NK-92 treated with Interleukin-12 subunit alpha and Interleukin-12 subunit beta, amount 100 ng/mL, for 24 hours (cell line): Measurements from ENCODE around the gene SMTN.
"Not testable (repeated sequence)": the region's sequence is repeated elsewhere in the genome, so short reads cannot be mapped to it uniquely, and the experiment has no call there.

Experiments
- DNase-seq: peaks from one replicate; lab custom pipeline; 2025; lab: John Stamatoyannopoulos, UW

SMTN gene

GRCh38 chr22:31073125-31073524 is 8.0 kb upstream of the SMTN start:
- not testable (repeated sequence) for DNase-seq

GRCh38 chr22:31073545-31074145 is 7.5 kb upstream of the SMTN start:
- DNase-seq = not testable (repeated sequence)

- DNase-seq = no peak
Measured at GRCh38 chr22:31075961-31076360, 5.2 kb upstream of the SMTN start.

- no peak for DNase-seq
Measured at GRCh38 chr22:31077681-31078080, 3.4 kb upstream of the SMTN start.

- not testable (repeated sequence) for DNase-seq
Measured at GRCh38 chr22:31078389-31078788, 2.7 kb upstream of the SMTN start.

- DNase-seq = no peak
Measured at GRCh38 chr22:31079095-31079642, 1.9 kb upstream of the SMTN start.

- DNase-seq = no peak
Measured at GRCh38 chr22:31080164-31080847, 812 bp upstream of the SMTN start.

GRCh38 chr22:31081963-31082605 is 966 bp downstream of the SMTN start:
- DNase-seq = no peak

GRCh38 chr22:31082606-31083376 is 1.7 kb downstream of the SMTN start:
- DNase-seq = no peak

GRCh38 chr22:31083377-31083768 is 2.3 kb downstream of the SMTN start:
- no peak for DNase-seq

- no peak for DNase-seq
Measured at GRCh38 chr22:31083923-31084810, 3.0 kb downstream of the SMTN start.

- DNase-seq = peak; percentile 76
Measured at GRCh38 chr22:31084811-31085492, 3.8 kb downstream of the SMTN start.

- DNase-seq = no peak
Measured at GRCh38 chr22:31085493-31085824, 4.3 kb downstream of the SMTN start.

GRCh38 chr22:31085928-31086327 is 4.8 kb downstream of the SMTN start:
- no peak for DNase-seq

- no peak for DNase-seq
Measured at GRCh38 chr22:31086703-31087330, 5.7 kb downstream of the SMTN start.

- DNase-seq = no peak
Measured at GRCh38 chr22:31087744-31088215, 6.7 kb downstream of the SMTN start.

- no peak for DNase-seq
Measured at GRCh38 chr22:31088233-31088986, 7.3 kb downstream of the SMTN start.

GRCh38 chr22:31089160-31090100 is 8.3 kb downstream of the SMTN start:
- DNase-seq = no peak
